ENCODE data around the gene NUDT22.

NUDT22 gene

DNA sequence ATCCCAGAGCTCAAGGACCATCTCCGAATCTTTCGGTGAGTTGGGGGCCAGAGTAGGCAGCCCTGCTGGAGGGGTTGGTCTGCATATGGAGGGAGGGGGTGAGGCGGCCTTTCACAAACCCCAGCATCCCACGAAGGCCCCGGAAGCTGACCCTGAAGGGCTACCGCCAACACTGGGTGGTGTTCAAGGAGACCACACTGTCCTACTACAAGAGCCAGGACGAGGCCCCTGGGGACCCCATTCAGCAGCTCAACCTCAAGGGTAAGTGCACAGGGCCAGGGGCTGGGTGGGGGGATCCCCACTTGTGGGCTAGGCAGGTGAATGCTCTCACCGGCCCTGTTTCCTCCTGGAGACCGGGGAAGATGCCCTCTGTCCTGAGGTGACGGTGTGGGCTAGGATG is 6.3 kb upstream of the NUDT22 start:
- Histone ChIP-seq H3K4me3 (ENCODE audit: low read depth, low read length, poor library complexity, severe bottlenecking) (no peak overlapping the region), H3K4me1 (ENCODE audit: insufficient read depth, low read length, severe bottlenecking) (peaks cover 7% of the 10 kb centered on the region), H3K4me2 (ENCODE audit: low read length) (no peak overlapping the region), H3F3A (ENCODE audit: insufficient read depth, low read length) (no peaks in the 10 kb centered on the region), H3K79me2 (ENCODE audit: insufficient read depth, low read length) (no peaks in the 10 kb centered on the region), H4K20me1 (ENCODE audit: insufficient read depth, low read length) (no peaks in the 10 kb centered on the region), H2AFZ (ENCODE audit: low read length) (no peak overlapping the region), H3K36me3 (ENCODE audit: insufficient read depth, low read length) (peaks cover 58% of the 10 kb centered on the region), H3K9me3 (ENCODE audit: low read length) (no peaks in the 10 kb centered on the region), H3K9ac (ENCODE audit: low read length) (no peak overlapping the region), H3K9me2 (ENCODE audit: low read depth, low read length) (no peaks in the 10 kb centered on the region), H3K27ac (ENCODE audit: low read depth, low read length, poor library complexity, severe bottlenecking) (no peak overlapping the region), H3K27me3 (ENCODE audit: insufficient read depth, low read length) (no peaks in the 10 kb centered on the region)
- TF ChIP-seq, protein P1, sequence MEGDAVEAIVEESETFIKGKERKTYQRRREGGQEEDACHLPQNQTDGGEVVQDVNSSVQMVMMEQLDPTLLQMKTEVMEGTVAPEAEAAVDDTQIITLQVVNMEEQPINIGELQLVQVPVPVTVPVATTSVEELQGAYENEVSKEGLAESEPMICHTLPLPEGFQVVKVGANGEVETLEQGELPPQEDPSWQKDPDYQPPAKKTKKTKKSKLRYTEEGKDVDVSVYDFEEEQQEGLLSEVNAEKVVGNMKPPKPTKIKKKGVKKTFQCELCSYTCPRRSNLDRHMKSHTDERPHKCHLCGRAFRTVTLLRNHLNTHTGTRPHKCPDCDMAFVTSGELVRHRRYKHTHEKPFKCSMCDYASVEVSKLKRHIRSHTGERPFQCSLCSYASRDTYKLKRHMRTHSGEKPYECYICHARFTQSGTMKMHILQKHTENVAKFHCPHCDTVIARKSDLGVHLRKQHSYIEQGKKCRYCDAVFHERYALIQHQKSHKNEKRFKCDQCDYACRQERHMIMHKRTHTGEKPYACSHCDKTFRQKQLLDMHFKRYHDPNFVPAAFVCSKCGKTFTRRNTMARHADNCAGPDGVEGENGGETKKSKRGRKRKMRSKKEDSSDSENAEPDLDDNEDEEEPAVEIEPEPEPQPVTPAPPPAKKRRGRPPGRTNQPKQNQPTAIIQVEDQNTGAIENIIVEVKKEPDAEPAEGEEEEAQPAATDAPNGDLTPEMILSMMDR (IDR thresholded peaks at IDR 0.05; ENCODE audit: low read length), result no peak
- TF ChIP-seq EZH2 (IDR thresholded peaks at IDR 0.05; ENCODE audit: borderline replicate concordance, low read length), result no peak

DNA sequence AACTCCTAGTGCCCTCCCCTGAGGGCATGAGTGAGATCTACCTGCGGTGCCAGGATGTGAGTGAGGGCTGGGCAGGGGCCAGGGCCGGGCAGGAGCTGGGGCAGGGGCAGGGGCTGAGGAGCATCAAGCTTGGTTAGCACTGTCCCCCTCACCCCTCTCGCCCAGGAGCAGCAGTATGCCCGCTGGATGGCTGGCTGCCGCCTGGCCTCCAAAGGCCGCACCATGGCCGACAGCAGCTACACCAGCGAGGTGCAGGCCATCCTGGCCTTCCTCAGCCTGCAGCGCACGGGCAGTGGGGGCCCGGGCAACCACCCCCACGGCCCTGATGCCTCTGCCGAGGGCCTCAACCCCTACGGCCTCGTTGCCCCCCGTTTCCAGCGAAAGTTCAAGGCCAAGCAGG is 5.8 kb upstream of the NUDT22 start:
- peaks cover 53% of the 10 kb centered on the region for H3K36me3 ChIP-seq (ENCODE audit: insufficient read depth, low read length)
- TF ChIP-seq EZH2 (IDR thresholded peaks at IDR 0.05; ENCODE audit: borderline replicate concordance, low read length), result no peak
- TF ChIP-seq, protein P1 (IDR thresholded peaks at IDR 0.05; ENCODE audit: low read length), result no peak
- no peaks in the 10 kb centered on the region for H3K27me3 ChIP-seq (ENCODE audit: insufficient read depth, low read length)
- H3K9me3 ChIP-seq (ENCODE audit: low read length), result no peaks in the 10 kb centered on the region
- no peak overlapping the region for H2AFZ ChIP-seq (ENCODE audit: low read length)
- H3K4me1 ChIP-seq (ENCODE audit: insufficient read depth, low read length, severe bottlenecking), result peaks cover 12% of the 10 kb centered on the region
- H3K9me2 ChIP-seq (ENCODE audit: low read depth, low read length), result no peaks in the 10 kb centered on the region
- no peak overlapping the region for H3K4me3 ChIP-seq (ENCODE audit: low read depth, low read length, poor library complexity, severe bottlenecking)
- H3K79me2 ChIP-seq (ENCODE audit: insufficient read depth, low read length), result no peaks in the 10 kb centered on the region
- no peaks in the 10 kb centered on the region for H3F3A ChIP-seq (ENCODE audit: insufficient read depth, low read length)
- H4K20me1 ChIP-seq (ENCODE audit: insufficient read depth, low read length), result no peaks in the 10 kb centered on the region
- H3K4me2 ChIP-seq (ENCODE audit: low read length), result no peak overlapping the region
- no peak overlapping the region for H3K27ac ChIP-seq (ENCODE audit: low read depth, low read length, poor library complexity, severe bottlenecking)
- H3K9ac ChIP-seq (ENCODE audit: low read length), result no peak overlapping the region

DNA sequence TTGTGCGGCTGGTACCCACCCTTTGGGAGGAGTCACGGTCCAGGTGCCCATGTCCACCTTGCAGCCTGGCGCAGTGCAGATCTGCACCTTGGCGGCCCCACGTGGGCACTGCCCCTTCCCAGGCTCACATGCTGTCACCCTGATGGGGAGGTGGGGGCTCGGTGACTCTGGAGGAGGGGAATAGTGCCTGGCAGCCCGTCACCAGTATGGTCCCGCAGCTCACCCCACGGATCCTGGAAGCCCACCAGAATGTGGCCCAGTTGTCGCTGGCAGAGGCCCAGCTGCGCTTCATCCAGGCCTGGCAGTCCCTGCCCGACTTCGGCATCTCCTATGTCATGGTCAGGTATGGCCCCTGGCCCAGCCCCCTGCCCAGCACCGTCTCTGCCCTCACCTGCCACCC is 5.3 kb upstream of the NUDT22 start:
- Histone ChIP-seq H3K9me2 (ENCODE audit: low read depth, low read length) (no peaks in the 10 kb centered on the region), H3K27ac (ENCODE audit: low read depth, low read length, poor library complexity, severe bottlenecking) (no peak overlapping the region), H3K4me1 (ENCODE audit: insufficient read depth, low read length, severe bottlenecking) (peaks cover 17% of the 10 kb centered on the region), H3K27me3 (ENCODE audit: insufficient read depth, low read length) (no peaks in the 10 kb centered on the region), H3K36me3 (ENCODE audit: insufficient read depth, low read length) (peaks cover 53% of the 10 kb centered on the region), H3K4me2 (ENCODE audit: low read length) (no peak overlapping the region), H3K79me2 (ENCODE audit: insufficient read depth, low read length) (no peaks in the 10 kb centered on the region), H3K9me3 (ENCODE audit: low read length) (no peaks in the 10 kb centered on the region), H3F3A (ENCODE audit: insufficient read depth, low read length) (no peaks in the 10 kb centered on the region), H3K9ac (ENCODE audit: low read length) (no peak overlapping the region), H4K20me1 (ENCODE audit: insufficient read depth, low read length) (no peaks in the 10 kb centered on the region), H3K4me3 (ENCODE audit: low read depth, low read length, poor library complexity, severe bottlenecking) (no peak overlapping the region), H2AFZ (ENCODE audit: low read length) (no peak overlapping the region)
- TF ChIP-seq, protein P1 (IDR thresholded peaks at IDR 0.05; ENCODE audit: low read length), result no peak
- no peak for TF ChIP-seq EZH2 (IDR thresholded peaks at IDR 0.05; ENCODE audit: borderline replicate concordance, low read length)

Data from OCI-LY1 (cell line).